ENCODE data around the gene JTB. TPM values are rescaled to one million over a fixed set of nuclear protein-coding genes. Genes with fewer than 3 reads are reported as not detected.

The JTB gene
- total RNA-seq, 2 donors from 2014 or later = 184 to 266 TPM

GRCh38 chr1:153962088-153963029 lies 15.1 kb downstream of the JTB start:
- Histone ChIP-seq H3K4me1 (ENCODE audit: control insufficient read depth in 1 of 2, low read depth in 2 of 2) (peaks cover 36 to 59% of the 10 kb centered on the region in 2 donors), H3K9me3 (no peaks in the 10 kb centered on the region), H3K27ac (peak overlapping the region; percentile 90 to 94), H3K27me3 (replicated peaks; ENCODE audit: insufficient read depth) (no peaks in the 10 kb centered on the region), H3K4me3 (peak overlapping the region; percentile 77), H3K36me3 (peaks cover 8% of the 10 kb centered on the region)
- no peak for TF ChIP-seq CTCF (IDR thresholded peaks at IDR 0.05)
- no peak for ATAC-seq (ENCODE audit: insufficient number of reproducible peaks, low FRiP score, low read depth)
- no peak for DNase-seq (ENCODE audit: low spot score)

- ATAC-seq (ENCODE audit: insufficient number of reproducible peaks, low FRiP score, low read depth) (no peak), DNase-seq (ENCODE audit: low spot score) (no peak)
- no peaks in the 10 kb centered on the region for H3K9me3 ChIP-seq
- H3K4me3 ChIP-seq = peak overlapping the region; percentile 77
- H3K36me3 ChIP-seq = peaks cover 8% of the 10 kb centered on the region
- peaks cover 41 to 63% of the 10 kb centered on the region in 2 donors for H3K4me1 ChIP-seq (ENCODE audit: control insufficient read depth in 1 of 2, low read depth in 2 of 2)
- TF ChIP-seq CTCF (IDR thresholded peaks at IDR 0.05) = no peak
- H3K27ac ChIP-seq = peak overlapping the region; percentile 8 to 90
- no peaks in the 10 kb centered on the region for H3K27me3 ChIP-seq (replicated peaks; ENCODE audit: insufficient read depth)
Observed at GRCh38 chr1:153961421-153961820, 16.1 kb downstream of the JTB start.

GRCh38 chr1:153960206-153960605 lies 17.3 kb downstream of the JTB start:
- Histone ChIP-seq H3K27me3 (replicated peaks; ENCODE audit: insufficient read depth) (no peaks in the 10 kb centered on the region), H3K36me3 (peaks cover 8% of the 10 kb centered on the region), H3K27ac (peak overlapping the region in 1 of 2 donors; percentile 31), H3K4me1 (ENCODE audit: control insufficient read depth in 1 of 2, low read depth in 2 of 2) (peaks cover 43 to 66% of the 10 kb centered on the region in 2 donors), H3K4me3 (no peak overlapping the region), H3K9me3 (no peaks in the 10 kb centered on the region)
- ATAC-seq (ENCODE audit: insufficient number of reproducible peaks, low FRiP score, low read depth) (no peak), DNase-seq (ENCODE audit: low spot score) (no peak)
- no peak for TF ChIP-seq CTCF (IDR thresholded peaks at IDR 0.05)

- Histone ChIP-seq H3K9me3 (no peaks in the 10 kb centered on the region), H3K27me3 (replicated peaks; ENCODE audit: insufficient read depth) (no peaks in the 10 kb centered on the region), H3K4me1 (ENCODE audit: control insufficient read depth in 1 of 2, low read depth in 2 of 2) (peaks cover 41 to 63% of the 10 kb centered on the region in 2 donors), H3K4me3 (no peak overlapping the region), H3K27ac (peak overlapping the region; percentile 31 to 90), H3K36me3 (peaks cover 13% of the 10 kb centered on the region)
- DNase-seq (ENCODE audit: low spot score) = no peak
- no peak for TF ChIP-seq CTCF (IDR thresholded peaks at IDR 0.05)
- no peak for ATAC-seq (ENCODE audit: insufficient number of reproducible peaks, low FRiP score, low read depth)
Observed at GRCh38 chr1:153959454-153959853, 18.0 kb downstream of the JTB start.

- TF ChIP-seq CTCF (IDR thresholded peaks at IDR 0.05) = no peak
- Histone ChIP-seq H3K36me3 (peaks cover 17% of the 10 kb centered on the region), H3K9me3 (no peaks in the 10 kb centered on the region), H3K4me3 (peak overlapping the region; percentile 98), H3K4me1 (ENCODE audit: control insufficient read depth in 1 of 2, low read depth in 2 of 2) (peaks cover 36 to 58% of the 10 kb centered on the region in 2 donors), H3K27ac (peak overlapping the region; percentile 26 to 90), H3K27me3 (replicated peaks; ENCODE audit: insufficient read depth) (no peaks in the 10 kb centered on the region)
- DNase-seq (ENCODE audit: low spot score) (no peak), ATAC-seq (ENCODE audit: insufficient number of reproducible peaks, low FRiP score, low read depth) (no peak)
Observed at GRCh38 chr1:153958961-153959260, 18.6 kb downstream of the JTB start.
